ENCODE measurements around the gene NALCN.

GRCh38 chr13:101412076-101412475 lies 4.2 kb downstream of the NALCN start:
- TF ChIP-seq PKNOX1 (IDR thresholded peaks at IDR 0.05) (no peak), SP1 (IDR thresholded peaks at IDR 0.05) (no peak), L3MBTL2 (conservative IDR thresholded peaks at IDR 0.05) (no peak), TARDBP (IDR thresholded peaks at IDR 0.05) (no peak)

Data from HEK293T (cell line).